AG09319 (cell line): Measurements from ENCODE around the gene DHH.
"Not testable (repeated sequence)": the region's sequence is repeated elsewhere in the genome, so short reads cannot be mapped to it uniquely, and the experiment has no call there.

Experiments
- DNase-seq: peaks from one replicate; pipeline ENCODE4 v3.0.0-alpha.2; 2010; ENCODE audit warnings: low read depth; ENCODE audit errors: extremely low read depth
- TF ChIP-seq, protein P1 (sequence below): IDR thresholded peaks from 2 replicates; pipeline ENCODE4 v1.5.1; 2011; ENCODE audit warnings: low read depth, mild to moderate bottlenecking, inconsistent platforms, low read length, moderate library complexity

The DHH gene

DNA sequence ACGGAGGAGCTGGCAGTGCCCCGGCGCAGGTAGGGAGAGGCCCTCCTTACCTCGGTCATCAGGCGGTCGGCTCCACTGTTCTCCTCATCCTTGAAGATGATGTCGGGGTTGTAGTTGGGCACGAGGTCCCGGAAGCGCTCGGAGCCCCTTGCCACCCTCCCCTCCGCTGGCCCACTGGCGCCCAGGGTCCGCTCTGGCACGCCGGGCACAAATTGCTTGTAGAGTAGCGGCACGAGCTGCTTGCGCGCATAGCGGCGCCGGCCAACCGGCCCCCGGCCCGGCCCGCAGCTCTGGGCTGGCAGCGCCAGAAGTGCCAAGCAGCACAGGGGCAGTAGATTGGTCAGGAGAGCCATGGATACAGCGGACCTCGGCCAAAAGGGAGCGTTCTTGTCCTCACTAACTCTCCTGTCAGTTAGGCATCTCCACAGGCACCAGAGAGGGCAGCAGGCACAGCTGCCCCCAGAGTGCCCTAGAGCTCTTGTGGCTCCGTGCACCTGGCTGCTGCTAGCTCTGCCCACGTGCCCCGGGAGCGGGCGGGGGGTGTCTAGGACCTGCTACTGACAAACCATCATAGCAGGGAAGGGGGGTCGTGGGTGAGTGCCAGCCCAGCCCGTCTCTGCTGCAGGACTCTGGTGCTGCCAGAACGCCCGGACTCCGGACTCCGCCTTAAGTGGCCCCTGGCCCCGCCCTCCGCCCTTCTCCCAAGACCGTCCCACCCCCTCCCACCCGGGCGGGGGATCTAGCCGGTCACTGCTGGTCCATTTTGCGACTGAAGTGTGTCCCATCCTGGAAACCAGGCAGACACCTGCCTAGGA lies at the start of gene DHH:
TSS of gene DHH (minus strand) at position 642 of the 815 bp plus-strand sequence. CDS start at position 353, 289 bp downstream.
- TF ChIP-seq, protein P1, sequence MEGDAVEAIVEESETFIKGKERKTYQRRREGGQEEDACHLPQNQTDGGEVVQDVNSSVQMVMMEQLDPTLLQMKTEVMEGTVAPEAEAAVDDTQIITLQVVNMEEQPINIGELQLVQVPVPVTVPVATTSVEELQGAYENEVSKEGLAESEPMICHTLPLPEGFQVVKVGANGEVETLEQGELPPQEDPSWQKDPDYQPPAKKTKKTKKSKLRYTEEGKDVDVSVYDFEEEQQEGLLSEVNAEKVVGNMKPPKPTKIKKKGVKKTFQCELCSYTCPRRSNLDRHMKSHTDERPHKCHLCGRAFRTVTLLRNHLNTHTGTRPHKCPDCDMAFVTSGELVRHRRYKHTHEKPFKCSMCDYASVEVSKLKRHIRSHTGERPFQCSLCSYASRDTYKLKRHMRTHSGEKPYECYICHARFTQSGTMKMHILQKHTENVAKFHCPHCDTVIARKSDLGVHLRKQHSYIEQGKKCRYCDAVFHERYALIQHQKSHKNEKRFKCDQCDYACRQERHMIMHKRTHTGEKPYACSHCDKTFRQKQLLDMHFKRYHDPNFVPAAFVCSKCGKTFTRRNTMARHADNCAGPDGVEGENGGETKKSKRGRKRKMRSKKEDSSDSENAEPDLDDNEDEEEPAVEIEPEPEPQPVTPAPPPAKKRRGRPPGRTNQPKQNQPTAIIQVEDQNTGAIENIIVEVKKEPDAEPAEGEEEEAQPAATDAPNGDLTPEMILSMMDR, result no peak
- no peak for DNase-seq

DNA sequence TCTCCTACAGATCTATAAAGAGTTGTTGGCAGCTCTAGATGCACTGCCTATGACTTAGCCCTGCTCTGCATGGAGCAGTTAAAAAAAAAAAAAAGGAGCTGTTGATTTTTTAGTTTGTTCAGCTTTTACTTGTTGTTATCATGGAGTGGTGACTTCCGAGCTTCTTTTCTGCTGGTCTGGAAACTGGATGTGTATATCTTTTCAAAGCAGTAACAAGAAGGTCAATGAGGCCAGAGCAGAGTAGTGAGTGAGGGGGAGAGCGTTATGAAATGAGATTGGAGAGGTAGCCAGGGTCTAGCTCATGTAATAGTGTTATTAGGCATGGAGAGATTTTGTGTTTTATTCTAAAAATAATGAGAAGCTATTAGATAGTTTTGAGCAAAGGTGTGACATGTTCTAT lies 49.8 kb upstream of the DHH start:
- TF ChIP-seq, protein P1, result no peak
- no peak for DNase-seq

DNA sequence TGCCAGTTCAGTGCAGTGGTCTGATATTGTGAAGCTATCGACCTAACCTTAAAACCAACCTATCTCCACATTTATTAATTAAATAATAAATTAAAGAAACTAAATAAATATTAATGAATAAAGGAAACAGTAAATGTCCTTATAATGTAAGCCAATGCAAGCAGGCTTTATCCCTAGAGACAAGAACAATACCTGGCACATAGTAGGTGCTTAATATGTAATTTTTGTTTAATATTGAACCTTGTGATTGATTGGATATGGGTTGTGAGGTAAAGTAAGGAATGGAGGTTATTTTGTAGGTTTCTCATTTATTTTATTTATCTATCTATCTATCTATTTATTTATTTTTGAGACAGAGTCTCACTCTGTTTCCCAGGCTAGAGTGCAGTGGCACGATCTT lies 44.4 kb upstream of the DHH start:
- TF ChIP-seq, protein P1, result no peak
- no peak for DNase-seq

DNA sequence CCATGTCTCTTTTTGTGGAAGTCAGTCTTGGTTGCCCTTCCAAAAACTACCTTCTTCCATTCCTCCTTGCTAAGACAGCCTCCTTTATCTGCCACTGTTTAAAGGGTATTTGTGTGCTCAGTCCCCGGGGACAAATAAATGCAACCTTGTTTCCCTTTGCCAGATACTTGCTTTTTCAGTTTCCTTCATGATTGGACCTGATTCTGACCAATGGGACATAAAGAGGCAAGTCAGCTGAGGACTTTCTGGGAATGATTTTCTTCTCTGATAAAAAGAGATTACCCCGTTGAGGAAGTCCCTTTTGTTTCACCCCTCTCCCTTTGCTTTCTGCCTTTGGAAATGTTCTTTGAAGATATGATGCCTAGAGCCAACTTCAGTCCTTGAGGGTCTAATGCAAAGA lies 44.0 kb upstream of the DHH start:
- DNase-seq, result no peak
- TF ChIP-seq, protein P1, result no peak

DNA sequence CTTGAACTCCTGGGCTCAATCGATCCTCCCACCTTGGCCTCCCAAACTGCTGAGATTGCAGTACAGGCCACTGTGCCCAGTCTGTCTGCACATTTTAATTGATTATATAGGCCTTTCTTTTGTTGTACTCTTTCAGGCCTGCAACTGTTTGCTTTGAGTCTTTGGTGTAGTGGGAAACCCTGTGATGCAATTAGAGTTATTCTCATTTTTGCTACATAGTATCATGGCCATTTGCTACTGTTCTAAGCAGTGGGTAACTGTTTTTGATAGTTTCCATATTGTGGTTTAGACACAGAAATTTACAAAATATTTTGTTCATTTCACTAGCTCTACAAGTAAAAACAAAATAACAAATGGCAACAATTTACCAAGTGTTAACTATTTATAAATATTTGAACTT lies 42.9 kb upstream of the DHH start:
- DNase-seq, result no peak
- TF ChIP-seq, protein P1, result no peak

DNA sequence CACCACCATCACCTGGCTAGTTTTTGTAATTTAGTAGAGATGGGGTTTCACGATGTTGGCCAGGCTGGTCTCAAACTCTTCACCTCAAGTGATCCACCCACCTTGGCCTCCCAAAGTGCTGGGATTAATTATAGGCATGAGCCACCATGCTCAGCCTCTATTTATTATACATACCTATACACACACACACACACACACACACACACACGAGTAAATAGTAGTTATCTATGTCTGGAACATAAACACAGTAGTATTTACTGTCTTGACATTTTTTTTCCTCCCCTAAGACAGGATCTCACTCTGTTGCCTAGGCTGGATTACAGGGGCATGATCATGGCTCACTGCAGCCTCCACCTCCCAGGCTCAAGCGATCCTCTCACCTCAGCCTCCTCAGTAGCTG lies 42.4 kb upstream of the DHH start:
- not testable (repeated sequence) for DNase-seq

DNA sequence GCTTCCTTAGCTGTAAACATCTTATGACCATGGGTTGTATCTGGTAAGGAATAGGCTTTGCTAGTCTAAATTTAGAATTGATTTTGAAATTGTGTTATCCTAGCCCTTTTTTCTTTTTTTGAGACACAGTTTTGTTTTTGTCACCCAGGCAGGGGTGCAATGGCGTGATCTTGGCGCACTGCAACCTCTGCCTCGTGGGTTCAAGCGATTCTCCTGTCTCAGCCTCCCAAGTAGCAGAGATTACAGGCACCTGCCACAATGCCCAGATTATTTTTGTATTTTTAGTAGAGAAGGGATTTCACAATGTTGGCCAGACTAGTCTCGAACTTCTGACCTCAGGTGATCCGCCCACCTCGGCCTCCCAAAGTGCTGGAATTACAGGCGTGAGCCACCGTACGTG lies 39.0 kb upstream of the DHH start:
- DNase-seq, result no peak
- TF ChIP-seq, protein P1, result no peak

DNA sequence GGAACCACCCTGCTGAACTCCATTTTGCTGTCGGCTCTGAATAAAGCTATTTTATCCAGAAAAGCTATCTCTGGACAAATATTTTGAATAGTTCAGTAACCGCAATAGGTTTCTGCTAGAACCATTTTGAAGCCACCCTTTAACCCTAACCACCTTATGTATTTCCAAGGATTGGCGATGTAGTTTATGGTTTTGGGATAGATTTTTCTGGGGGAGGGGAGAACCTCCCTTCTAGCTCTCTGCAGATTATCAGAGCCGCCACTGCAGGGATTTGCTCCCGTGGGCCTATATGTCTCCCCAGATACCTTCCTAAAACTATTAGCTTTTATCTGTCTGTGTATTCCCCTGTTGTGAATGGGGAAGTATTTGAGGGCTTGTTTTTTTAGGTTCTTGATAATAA lies 38.4 kb upstream of the DHH start:
- TF ChIP-seq, protein P1, result no peak
- DNase-seq, result no peak
